Thoracic aorta (tissue), 2 donors: ENCODE results near the gene RELN. TPM values are rescaled to one million over a fixed set of nuclear protein-coding genes. Genes with fewer than 3 reads are reported as not detected.

Source experiments
- ATAC-seq: fragments of 150-250 bp; one replicate; pipeline ENCODE4 v1.8.0; 2017; ENCODE audit warnings: low read depth; ENCODE audit not compliant: insufficient number of reproducible peaks, low FRiP score
- DNase-seq: peaks from one replicate; pipeline ENCODE4 v3.0.0-alpha.2; 2020; ENCODE audit warnings: low spot score
- H3K27ac ChIP-seq, 2 donors: fragments of 200-600 bp; sonication (generic); 1 replicate in 1 of 2; 2 replicates in 1 of 2; pipeline ENCODE4 v1.5.1; 2016; ENCODE audit warnings: mild to moderate bottlenecking in 2 of 2, moderate library complexity in 2 of 2
- H3K27me3 ChIP-seq: fragments of 200-600 bp; sonication (generic); replicated peaks from 2 replicates; pipeline ENCODE4 v1.6.0; 2016; ENCODE audit warnings: mild to moderate bottlenecking; ENCODE audit not compliant: insufficient read depth
- H3K36me3 ChIP-seq: fragments of 200-600 bp; sonication (generic); one replicate; pipeline ENCODE4 v1.5.1; 2016
- H3K4me1 ChIP-seq, 2 donors: fragments of 200-600 bp; sonication (generic); 1 replicate in 1 of 2; 2 replicates in 1 of 2; pipeline versions ENCODE4 v1.5.1 to v1.6.0; 2016; ENCODE audit warnings: low read depth in 2 of 2, mild to moderate bottlenecking in 1 of 2; ENCODE audit not compliant: control insufficient read depth in 1 of 2
- H3K4me3 ChIP-seq: fragments of 200-600 bp; sonication (generic); 2 replicates; pipeline ENCODE4 v1.5.1; 2016; ENCODE audit warnings: mild to moderate bottlenecking
- H3K9me3 ChIP-seq: fragments of 200-600 bp; sonication (generic); 2 replicates; pipeline ENCODE4 v1.5.1; 2016
- CTCF ChIP-seq: fragments of 200-600 bp; sonication (generic); IDR thresholded peaks from one replicate; pipeline ENCODE4 v1.5.1; 2019; ENCODE audit warnings: antibody characterized with exemption
- total RNA-seq, 2 donors: library from RNA; depleted of rRNA; stranded (reverse); fragments of >200 nt; gene quantifications; one replicate each; pipeline versions ENCODE4 v1.1.0 to v1.2.3, GENCODE V29; 2016

Gene RELN
- total RNA-seq, 2 donors from 2014 or later, result 0.49 to 5.1 TPM

GRCh38 chr7:103958284-103958818, 31.1 kb downstream of the RELN start:
- H3K36me3 ChIP-seq, result no peaks in the 10 kb centered on the region
- no peak overlapping the region for H3K4me3 ChIP-seq
- no peaks in the 10 kb centered on the region for H3K27me3 ChIP-seq
- no peak overlapping the region for H3K27ac ChIP-seq
- TF ChIP-seq CTCF, result no peak
- no peaks in the 10 kb centered on the region for H3K9me3 ChIP-seq
- no peaks in the 10 kb centered on the region for H3K4me1 ChIP-seq
- no peak for ATAC-seq
- no peak for DNase-seq

GRCh38 chr7:103955985-103956384, 33.5 kb downstream of the RELN start:
- DNase-seq (no peak), ATAC-seq (no peak)
- no peaks in the 10 kb centered on the region for H3K27me3 ChIP-seq
- no peaks in the 10 kb centered on the region for H3K4me1 ChIP-seq
- no peaks in the 10 kb centered on the region for H3K9me3 ChIP-seq
- H3K4me3 ChIP-seq, result no peak overlapping the region
- no peak overlapping the region for H3K27ac ChIP-seq
- no peaks in the 10 kb centered on the region for H3K36me3 ChIP-seq
- no peak for TF ChIP-seq CTCF

GRCh38 chr7:103952408-103952807, 37.0 kb downstream of the RELN start:
- no peak for DNase-seq
- no peak overlapping the region for H3K4me3 ChIP-seq
- no peaks in the 10 kb centered on the region for H3K4me1 ChIP-seq
- H3K27me3 ChIP-seq, result no peaks in the 10 kb centered on the region
- TF ChIP-seq CTCF, result no peak
- no peaks in the 10 kb centered on the region for H3K36me3 ChIP-seq
- no peak for ATAC-seq
- no peaks in the 10 kb centered on the region for H3K9me3 ChIP-seq
- no peak overlapping the region for H3K27ac ChIP-seq

GRCh38 chr7:103951311-103951710, 38.1 kb downstream of the RELN start:
- H3K9me3 ChIP-seq, result no peaks in the 10 kb centered on the region
- no peak for TF ChIP-seq CTCF
- no peak overlapping the region for H3K4me3 ChIP-seq
- H3K27ac ChIP-seq, result no peak overlapping the region
- H3K4me1 ChIP-seq, result no peaks in the 10 kb centered on the region
- H3K36me3 ChIP-seq, result no peaks in the 10 kb centered on the region
- no peak for DNase-seq
- no peak for ATAC-seq
- H3K27me3 ChIP-seq, result no peaks in the 10 kb centered on the region

GRCh38 chr7:103949374-103949773, 40.1 kb downstream of the RELN start:
- no peaks in the 10 kb centered on the region for H3K27me3 ChIP-seq
- no peaks in the 10 kb centered on the region for H3K36me3 ChIP-seq
- no peak for ATAC-seq
- H3K4me1 ChIP-seq, result no peaks in the 10 kb centered on the region
- TF ChIP-seq CTCF, result no peak
- no peak for DNase-seq
- H3K4me3 ChIP-seq, result no peak overlapping the region
- no peaks in the 10 kb centered on the region for H3K9me3 ChIP-seq
- H3K27ac ChIP-seq, result no peak overlapping the region
